ENCODE results near the gene CTDSP2.

DNA sequence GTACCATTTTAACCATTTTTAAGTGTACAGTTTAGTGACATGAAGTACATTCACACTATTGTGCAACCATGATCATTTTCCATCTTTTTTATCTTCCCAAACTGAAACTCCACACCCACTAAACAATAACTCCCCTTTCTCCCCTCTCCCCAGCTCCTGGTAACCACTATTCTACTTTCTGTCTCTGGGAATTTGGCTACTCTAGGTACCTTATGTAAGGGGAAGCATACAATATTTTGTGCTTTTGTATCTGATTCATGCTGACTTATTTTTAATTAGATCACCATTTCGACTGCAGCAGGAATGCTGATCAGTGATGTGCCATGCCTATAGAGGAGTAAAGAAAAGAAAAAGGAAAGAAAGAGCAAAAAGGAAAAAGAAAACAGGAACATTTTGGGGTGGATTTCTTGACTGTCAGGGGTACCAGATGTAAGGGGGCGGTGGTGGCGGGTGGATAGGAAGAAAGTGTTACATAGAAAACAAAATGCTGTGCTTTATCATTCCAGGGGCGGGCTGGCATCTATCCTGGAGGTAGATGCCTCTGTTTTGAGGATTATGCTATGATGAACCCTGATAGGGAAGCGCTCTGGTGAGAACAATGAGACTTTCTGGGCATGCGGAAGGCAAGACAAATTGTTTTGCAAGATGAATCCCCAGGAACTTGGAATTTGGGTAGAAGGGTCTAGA is 45.2 kb upstream of the CTDSP2 start:
- TF ChIP-seq, protein P1, sequence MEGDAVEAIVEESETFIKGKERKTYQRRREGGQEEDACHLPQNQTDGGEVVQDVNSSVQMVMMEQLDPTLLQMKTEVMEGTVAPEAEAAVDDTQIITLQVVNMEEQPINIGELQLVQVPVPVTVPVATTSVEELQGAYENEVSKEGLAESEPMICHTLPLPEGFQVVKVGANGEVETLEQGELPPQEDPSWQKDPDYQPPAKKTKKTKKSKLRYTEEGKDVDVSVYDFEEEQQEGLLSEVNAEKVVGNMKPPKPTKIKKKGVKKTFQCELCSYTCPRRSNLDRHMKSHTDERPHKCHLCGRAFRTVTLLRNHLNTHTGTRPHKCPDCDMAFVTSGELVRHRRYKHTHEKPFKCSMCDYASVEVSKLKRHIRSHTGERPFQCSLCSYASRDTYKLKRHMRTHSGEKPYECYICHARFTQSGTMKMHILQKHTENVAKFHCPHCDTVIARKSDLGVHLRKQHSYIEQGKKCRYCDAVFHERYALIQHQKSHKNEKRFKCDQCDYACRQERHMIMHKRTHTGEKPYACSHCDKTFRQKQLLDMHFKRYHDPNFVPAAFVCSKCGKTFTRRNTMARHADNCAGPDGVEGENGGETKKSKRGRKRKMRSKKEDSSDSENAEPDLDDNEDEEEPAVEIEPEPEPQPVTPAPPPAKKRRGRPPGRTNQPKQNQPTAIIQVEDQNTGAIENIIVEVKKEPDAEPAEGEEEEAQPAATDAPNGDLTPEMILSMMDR (IDR thresholded peaks at IDR 0.05; ENCODE audit: insufficient read depth, low read length): no peak
- no peak for TF ChIP-seq GABPA (IDR thresholded peaks at IDR 0.05; ENCODE audit: low read depth)
- TF ChIP-seq, protein P2, sequence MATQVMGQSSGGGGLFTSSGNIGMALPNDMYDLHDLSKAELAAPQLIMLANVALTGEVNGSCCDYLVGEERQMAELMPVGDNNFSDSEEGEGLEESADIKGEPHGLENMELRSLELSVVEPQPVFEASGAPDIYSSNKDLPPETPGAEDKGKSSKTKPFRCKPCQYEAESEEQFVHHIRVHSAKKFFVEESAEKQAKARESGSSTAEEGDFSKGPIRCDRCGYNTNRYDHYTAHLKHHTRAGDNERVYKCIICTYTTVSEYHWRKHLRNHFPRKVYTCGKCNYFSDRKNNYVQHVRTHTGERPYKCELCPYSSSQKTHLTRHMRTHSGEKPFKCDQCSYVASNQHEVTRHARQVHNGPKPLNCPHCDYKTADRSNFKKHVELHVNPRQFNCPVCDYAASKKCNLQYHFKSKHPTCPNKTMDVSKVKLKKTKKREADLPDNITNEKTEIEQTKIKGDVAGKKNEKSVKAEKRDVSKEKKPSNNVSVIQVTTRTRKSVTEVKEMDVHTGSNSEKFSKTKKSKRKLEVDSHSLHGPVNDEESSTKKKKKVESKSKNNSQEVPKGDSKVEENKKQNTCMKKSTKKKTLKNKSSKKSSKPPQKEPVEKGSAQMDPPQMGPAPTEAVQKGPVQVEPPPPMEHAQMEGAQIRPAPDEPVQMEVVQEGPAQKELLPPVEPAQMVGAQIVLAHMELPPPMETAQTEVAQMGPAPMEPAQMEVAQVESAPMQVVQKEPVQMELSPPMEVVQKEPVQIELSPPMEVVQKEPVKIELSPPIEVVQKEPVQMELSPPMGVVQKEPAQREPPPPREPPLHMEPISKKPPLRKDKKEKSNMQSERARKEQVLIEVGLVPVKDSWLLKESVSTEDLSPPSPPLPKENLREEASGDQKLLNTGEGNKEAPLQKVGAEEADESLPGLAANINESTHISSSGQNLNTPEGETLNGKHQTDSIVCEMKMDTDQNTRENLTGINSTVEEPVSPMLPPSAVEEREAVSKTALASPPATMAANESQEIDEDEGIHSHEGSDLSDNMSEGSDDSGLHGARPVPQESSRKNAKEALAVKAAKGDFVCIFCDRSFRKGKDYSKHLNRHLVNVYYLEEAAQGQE (IDR thresholded peaks at IDR 0.05; ENCODE audit: insufficient replicate concordance, low read depth): no peak
